GM18909 (cell line): ENCODE measurements around the gene CSF2RB.

Experiments used
- ATAC-seq: cut with Tn5 transposase; IDR thresholded peaks from one replicate; pipeline ENCODE4 v1.9.1; 2021; ENCODE audit warnings: mild to moderate bottlenecking; ENCODE audit not compliant: unreplicated experiment, poor library complexity

Gene CSF2RB

DNA sequence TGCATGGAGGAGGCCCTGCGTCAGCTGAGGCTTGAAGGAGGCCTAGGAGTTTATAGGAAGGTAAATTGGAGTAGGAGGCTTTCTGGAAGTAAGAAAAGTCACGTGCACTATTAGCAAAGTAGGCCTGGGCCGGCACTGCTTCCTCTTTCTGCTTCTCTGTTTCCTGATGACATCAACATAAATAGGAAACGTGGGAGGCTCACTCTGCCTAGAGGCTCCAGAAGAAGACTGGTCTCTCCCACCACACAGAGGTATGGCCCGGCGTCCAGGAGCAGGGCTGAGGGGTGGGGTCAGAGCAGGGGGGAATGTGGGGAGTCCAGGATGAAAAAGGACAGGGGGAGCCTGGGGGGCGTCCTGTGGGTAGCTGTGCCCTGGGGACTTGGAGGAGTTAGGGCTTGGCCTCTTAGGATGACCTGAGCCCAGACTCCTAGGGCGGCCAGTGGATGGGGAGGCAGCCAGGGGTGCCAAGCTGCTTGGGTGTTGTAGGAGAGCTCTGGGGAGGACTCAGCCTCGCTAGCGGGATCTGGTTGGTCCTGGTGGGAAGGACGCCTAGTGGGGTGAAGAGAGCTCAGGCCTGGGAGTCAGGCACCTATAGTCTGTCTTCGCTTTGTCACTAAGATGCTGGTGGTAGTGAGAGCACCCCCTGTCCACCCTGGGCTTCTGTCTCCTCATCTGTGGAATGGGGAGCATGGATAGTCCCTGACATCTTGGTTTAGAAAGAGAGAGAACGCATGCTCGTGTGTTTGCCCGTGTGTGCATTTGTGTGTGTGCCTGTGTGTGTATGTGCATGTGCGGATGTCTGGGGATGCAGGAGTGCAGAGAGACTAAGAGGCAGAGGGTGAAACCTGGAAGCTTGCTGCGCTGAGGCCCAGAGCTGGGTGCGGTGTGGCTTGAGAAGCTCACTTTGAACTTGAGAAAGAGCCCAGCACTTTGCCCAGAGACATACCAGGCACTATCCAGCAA lies at the start of gene CSF2RB:
Gene CSF2RB (plus strand): TSS at position 202 of the 963 bp plus-strand sequence. CDS start 8,580 bp downstream, outside the sequence.
- ATAC-seq: peak; percentile 41

DNA sequence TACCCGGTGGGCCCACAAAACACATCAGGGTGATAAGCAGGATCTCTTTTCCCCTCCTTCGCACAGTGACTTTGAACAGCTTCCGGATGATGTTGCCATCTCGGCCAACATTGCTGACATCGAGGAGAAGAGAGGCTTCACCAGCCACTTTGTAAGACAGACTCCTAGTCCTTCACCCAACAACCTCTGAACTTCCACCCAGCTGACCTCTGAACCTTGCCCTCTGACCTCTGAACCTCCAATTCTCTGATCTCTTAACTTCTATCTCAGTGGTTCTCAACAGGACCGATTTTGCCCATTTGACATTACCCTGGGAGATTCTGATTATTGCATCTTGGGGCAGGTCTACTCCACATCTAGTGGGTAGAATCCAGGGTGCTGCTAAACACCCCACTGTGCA lies 49.4 kb upstream of the CSF2RB start:
- no peak for ATAC-seq

DNA sequence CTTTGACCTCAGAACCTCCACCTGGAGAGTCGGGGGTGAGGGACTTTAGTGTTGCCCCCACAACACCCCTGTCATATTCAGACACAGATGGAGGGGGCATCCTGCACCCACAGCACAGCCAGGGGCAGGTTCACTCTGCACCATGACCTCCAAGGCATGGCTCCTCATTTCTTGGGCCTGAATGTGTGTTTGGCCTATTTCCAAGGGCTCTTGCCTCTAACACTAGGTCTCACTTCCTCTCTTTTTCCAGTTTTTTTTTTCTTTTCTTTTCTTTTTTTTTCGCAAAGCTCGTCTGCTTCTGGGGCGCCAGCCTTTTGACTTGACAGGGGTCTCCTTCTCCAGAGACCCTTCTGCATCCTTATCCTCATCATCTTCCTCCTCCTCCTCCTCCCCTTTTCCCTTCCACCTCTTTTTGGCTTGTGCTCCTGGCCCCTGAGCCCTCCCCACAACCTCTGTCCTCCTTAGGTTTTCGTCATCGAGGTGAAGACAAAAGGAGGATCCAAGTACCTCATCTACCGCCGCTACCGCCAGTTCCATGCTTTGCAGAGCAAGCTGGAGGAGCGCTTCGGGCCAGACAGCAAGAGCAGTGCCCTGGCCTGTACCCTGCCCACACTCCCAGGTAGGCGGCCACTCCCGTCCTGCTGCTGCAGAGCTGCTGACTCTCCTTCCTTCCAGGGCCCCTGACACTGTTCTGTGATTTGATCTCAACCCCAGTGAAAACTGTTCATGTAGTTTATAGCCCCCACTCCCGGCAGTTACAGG lies 48.8 kb upstream of the CSF2RB start:
- no peak for ATAC-seq

DNA sequence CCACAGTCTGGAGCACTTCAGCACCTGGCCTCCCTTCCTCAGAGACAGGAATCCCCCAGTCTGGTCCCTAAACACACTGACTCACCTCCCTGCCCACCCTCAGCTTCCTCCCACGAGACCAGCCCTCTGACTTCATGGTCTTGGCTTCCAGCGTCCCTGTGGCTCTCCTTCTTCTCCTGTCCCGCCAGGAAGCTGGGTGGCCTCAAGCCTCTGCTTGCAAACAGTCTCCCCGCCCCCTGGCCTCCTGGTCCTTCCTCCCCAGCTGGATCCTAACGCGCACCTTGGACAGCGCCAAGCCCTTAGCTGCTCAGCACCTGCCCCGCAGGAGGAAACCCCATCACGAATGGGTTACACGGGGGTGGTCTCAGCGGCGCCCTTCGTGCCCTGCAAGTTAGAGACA lies 48.1 kb upstream of the CSF2RB start:
- ATAC-seq: no peak

DNA sequence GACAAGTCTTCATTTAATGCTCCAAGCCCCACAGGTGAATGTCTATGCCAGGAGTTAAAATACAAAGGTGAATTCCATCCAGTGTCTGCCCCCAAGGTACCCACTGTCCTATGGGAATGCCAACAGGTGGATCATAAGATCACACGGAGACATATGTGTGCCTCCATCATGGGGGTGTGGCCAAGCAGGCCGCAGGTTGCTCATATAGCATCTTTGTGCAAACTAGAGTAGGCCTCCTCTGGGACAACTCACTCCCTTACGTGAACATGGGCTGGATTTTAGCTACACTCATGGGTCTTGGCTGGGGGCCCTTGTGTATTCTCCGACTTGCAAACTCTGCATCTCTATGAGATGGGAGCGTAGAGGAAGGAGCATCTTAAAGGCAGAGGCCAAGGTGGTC lies 45.7 kb upstream of the CSF2RB start:
- no peak for ATAC-seq

DNA sequence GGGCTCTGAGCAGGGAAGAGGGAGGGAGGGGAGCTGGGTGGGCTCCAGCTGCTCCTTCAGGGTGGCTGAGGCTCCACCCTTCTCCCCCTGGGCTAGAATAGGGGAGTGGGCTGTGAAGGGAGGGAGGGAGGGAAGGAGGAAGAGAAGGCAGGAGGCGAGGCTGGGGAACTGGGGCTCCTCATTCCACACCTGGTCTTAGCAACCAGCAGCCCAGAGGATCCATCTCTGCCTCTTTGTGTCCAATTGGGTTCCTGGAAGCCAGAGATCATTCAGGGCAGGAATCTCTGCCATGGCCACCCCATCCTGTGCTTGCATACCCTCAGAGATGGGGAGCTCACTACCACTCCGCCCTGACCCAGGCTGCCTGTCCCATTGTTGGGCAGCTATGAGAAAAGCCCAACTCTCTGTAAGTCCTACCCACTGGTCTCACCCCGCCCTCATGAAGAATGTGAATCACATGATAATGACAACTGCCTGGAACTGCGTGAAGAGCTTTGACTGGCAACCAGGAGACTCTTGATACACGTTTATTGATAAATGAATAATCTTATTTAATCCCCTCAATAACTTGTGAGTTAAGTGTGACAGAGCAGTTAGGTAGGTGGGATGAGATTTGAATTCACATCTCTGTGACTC lies 44.8 kb upstream of the CSF2RB start:
- no peak for ATAC-seq

DNA sequence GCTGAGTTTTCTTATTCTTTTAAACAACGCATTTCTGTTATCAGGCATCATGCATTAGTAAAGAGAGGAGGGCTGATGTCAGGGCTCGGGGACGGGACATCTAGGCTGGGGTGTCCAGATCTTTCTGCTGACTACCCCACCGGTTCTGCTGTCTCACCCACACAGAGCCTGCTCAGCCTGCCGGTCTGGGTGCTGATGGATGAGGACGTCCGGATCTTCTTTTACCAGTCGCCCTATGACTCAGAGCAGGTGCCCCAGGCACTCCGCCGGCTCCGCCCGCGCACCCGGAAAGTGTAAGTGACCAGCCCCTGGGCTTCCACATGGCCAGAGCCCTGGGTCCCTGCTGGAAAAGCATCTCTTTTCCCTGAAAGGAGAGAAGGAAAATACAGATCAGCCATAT lies 43.2 kb upstream of the CSF2RB start:
- ATAC-seq: no peak

DNA sequence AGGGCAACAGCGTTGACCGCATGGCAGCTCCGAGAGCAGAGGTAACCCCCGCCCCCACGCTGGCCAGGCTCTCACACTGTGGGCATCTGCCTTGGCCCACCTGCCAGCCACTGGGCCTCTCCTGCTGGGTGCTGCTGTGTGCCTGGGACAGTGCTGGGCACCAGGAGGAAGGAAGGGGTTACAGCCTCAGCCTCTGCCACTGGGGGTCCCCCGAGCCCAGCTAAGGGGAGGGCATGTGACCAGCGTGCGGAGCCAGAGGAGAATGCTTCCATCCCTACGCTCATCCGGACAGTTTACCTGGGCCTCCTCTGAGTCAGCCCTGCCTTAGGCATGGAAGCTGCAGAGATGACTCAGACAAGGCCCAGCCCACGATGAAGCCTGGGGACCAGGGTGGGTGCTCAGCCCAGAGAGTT lies 41.8 kb upstream of the CSF2RB start:
- ATAC-seq: no peak

DNA sequence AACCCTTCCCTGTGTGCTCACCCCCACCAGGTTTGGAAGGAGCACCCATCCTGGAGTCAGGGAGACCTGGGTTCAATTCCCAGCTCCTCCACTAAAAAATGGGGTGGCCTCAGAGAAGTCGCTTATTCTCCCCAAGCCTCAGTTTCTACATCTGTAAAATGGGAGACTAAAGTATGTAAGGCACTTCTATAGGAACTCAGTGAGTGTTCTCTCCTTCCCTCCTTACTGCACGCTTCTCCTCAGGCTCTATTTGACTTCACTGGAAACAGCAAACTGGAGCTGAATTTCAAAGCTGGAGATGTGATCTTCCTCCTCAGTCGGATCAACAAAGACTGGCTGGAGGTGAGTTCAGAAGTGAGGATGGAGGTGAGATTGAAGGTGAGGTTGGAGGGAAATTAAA lies 41.3 kb upstream of the CSF2RB start:
- no peak for ATAC-seq

DNA sequence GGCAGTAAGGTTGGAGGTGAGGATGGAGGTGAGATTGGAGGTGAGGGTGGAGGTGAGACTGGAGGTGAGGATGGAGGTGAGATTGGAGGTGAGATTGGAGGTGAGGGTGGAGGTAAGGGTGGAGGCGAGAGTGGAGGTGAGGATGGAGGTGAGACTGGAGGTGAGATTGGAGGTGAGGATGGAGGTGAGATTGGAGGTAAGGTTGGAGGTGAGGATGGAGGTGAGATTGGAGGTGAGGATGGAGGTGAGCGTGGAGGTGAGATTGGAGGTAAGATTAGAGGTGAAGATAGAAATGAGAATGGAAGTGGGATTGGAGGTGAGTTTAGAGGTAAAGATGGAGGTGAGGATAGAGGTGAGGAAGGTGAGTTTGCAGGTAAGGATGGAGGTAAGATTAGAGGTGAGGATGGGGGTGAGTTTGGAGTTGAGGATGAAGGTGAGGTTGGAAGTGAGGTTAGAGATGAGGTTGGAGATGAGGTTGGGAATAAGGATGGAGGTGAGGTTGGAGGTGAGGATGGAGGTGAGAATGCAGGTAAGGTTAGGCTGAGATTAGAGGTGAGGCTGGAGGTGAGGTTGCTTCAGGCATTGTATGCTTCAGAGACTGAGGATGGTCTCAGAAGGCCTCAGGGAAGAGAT lies 40.4 kb upstream of the CSF2RB start:
- ATAC-seq: no peak

DNA sequence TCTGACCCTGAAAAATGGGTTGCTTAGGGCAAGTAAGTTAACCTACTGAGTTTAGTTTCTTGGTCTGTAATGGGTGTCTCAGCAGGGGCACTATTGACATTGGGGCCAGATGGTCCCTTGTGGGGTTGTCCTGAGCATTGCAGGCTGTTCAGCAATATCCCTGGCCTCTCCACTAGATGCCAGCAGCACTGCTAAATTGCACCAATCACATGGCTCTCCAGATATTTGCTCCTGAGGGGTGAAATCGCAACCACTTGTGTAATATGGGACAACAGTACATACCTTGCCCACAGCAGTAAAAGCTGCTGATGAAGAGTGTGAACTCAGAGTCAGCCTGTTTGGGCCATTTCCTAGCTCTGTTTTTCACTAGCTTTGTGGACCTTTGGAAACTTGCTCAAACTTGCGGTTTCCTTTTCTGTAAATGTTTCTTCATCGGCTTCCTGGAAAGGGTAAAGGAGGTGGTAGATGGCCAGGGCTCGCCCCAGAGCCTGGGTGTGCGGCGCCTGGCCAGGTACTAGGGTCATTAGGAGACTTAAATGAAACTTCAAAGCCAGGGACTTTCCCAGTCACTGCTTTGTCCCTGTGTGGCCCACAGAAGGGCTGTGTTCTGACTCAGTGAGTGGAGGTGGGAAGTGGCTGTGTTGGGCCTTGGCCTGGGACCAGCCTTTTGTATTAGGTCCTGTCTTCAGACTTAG lies 39.7 kb upstream of the CSF2RB start:
- peak; percentile 76 for ATAC-seq

DNA sequence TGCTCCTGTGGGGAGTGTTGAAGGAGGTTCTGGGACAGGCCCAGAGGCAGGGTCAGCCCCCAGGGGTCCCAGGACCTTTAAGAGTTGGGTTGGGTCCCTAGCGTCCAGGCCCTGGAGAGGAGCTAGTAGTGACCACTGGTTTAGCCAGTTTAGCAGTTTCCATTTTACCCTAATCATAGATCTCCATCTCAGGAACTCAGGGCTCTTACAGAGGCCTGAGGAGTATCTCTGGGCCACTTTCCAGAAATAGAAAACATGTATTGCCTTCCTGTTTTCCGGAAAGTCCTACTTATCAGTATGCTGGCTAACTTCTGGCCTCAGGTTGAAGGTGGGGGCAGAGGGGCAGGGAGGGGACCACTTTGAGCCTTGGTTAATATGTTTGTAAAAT lies 39.1 kb upstream of the CSF2RB start:
- no peak for ATAC-seq

DNA sequence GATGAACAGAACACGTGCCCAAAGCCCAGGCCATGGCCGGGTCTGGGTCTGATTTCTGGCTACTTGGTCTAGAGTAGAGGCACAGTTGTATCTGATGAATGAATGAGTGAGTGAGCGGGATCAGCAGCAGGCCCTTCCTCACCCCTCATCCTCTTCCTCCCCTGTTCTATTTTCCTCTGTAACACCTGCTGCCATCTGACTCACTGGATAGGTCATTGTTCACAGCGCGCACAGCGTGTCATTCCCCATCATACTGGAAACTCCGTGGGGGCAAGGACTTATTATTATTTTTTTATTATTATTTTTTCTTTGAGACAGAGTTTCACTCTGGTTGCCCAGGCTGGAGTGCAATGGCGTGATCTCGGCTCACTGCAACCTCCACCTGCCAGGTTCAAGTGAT lies 38.7 kb upstream of the CSF2RB start:
- ATAC-seq: no peak

DNA sequence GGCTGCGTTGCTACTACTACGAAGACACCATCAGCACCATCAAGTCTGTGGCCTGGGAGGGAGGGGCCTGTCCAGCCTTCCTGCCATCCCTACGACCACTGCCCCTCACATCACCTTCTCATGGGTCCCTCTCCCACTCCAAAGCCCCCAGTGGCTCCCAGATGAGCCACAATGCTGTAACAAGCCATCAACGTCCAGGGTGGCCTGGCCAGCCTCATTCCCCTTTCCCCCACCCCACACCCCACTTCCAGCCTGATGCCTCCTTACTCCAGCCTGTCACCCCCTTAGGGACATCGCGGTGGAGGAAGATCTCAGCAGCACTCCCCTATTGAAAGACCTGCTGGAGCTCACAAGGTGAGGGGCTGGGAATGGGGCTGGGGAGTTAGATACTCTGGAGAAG lies 37.7 kb upstream of the CSF2RB start:
- ATAC-seq: no peak

DNA sequence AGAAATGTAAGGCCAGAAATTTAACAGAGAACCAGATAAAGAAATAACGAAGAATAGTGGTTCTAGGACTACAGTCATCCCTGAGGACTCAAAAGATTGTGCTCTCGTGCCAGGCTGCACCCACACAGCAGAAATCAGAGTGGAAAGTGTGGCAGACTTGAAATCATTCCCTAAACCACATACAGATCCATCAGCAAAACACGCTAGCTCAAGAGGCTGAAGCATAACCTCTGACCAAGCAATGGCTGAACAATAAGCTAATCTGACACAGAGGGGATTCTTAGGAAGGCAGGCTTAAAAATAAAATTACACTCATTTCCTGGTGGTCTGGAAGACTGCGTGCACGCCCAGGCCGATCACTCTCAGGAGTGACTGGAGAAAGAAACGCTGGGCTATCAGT lies 33.7 kb upstream of the CSF2RB start:
- ATAC-seq: no peak

DNA sequence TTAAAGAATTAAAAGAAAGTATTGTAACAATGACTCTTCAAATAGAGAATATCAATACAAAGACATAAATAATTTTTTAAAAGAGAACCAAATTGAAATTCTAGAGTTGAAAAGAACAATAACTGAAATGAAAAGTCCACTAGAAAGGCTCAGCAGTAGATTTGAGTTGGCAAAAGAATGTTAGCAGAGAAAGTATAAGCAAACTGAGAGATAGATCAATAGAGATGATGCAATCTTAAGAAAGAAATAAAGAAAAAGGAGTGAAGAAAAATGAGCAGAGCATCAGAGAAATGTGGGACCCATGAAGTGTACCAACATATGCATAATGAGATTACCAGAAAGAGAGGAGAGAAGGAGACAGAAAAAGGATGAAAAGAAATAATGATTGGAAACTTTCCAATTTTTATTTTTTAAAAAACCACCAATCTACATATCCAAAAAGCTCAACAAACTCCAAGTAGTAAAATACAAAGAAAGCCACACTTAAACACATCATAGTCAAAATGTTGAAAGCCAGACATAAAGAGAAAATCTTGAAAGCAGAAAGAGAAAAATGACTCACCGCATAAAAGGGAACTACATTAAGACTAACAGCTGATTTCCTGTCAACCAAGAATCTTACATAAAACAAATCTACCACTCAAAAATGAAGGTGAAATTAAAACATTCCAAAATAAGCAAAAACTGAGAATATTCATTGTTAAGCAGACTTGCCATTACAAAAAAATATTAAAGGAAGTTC lies 31.8 kb upstream of the CSF2RB start:
- ATAC-seq: no peak

DNA sequence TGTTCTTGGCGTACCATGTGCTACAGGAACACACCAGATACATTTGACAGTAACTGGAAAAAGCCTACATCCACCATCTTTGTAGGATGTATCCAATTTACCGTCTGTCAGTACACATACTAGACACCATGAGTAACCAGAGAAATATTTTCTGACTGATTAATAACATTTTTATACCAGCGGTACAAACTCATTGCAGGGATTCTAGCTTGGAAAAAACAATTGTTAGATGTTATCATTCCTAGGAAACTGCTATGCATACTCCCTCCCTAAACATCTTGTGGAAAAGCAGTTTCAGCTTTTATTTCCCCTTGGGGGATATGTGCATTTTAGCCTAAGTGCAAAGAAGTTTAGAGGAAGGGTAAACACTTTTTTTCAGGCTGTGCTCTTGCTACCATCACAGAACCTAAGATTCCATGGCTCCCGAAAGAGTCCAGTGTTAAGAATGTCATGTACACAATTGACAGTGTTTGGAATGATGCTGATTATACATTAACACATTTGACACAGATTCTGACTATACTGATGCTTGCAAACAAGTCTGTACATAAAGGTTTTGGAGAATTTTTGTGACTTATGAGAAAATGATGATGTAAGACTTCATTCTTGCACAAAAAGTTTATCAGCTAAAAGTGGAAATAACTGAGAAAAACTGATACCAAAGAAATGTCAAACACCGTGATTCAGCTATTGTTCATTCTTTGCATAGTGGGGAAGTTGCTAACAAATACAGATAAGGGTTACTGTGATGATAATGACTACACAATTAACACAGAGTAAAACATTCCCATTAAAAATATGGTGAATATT lies 28.9 kb upstream of the CSF2RB start:
- ATAC-seq: no peak

DNA sequence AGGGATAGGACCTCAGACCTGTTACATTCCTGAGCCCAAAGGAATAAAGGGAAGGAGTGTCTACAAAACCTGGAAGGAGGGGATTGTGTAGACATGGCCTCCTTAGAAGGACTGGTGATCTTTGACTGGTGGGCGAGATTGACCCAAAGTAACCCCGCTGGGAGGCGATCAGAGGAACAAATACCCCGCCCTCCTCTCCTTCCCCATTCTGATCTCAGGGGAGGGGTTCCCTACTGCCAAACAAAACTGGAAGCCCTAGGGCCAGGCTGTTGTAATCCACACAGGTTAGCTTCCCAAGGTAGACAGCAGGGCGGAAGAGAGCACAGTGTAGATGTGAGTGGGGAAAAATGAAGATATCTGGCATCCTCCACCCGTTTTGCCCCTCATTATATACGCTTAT lies 28.0 kb upstream of the CSF2RB start:
- ATAC-seq: no peak
